Coronary artery (tissue), 2 donors: ENCODE data around the gene NR2E1.
A peak's percentile ranks its signal among the peaks of the same experiment; 100 is the strongest.

ENCODE experiments used
- DNase-seq: peaks from one replicate; pipeline ENCODE4 v3.0.0-alpha.2; 2017; ENCODE audit warnings: low spot score
- H3K27ac ChIP-seq, 2 donors: fragments of 200-600 bp; sonication (generic); one replicate each; pipeline ENCODE4 v1.5.1; 2016 to 2019
- H3K4me3 ChIP-seq: fragments of 200-600 bp; sonication (generic); 2 replicates; pipeline ENCODE4 v1.5.1; 2016; ENCODE audit warnings: mild to moderate bottlenecking, moderate library complexity
- TF ChIP-seq, protein P1 (sequence below): fragments of 200-600 bp; sonication (generic); IDR thresholded peaks from one replicate; pipeline ENCODE4 v1.5.1; 2019; ENCODE audit warnings: antibody characterized with exemption

NR2E1 gene

GRCh38 chr6:108156180-108156937, 9.5 kb upstream of the NR2E1 start:
- DNase-seq = no peak
- Histone ChIP-seq H3K27ac (no peak overlapping the region), H3K4me3 (no peak overlapping the region)
- TF ChIP-seq, protein P1, sequence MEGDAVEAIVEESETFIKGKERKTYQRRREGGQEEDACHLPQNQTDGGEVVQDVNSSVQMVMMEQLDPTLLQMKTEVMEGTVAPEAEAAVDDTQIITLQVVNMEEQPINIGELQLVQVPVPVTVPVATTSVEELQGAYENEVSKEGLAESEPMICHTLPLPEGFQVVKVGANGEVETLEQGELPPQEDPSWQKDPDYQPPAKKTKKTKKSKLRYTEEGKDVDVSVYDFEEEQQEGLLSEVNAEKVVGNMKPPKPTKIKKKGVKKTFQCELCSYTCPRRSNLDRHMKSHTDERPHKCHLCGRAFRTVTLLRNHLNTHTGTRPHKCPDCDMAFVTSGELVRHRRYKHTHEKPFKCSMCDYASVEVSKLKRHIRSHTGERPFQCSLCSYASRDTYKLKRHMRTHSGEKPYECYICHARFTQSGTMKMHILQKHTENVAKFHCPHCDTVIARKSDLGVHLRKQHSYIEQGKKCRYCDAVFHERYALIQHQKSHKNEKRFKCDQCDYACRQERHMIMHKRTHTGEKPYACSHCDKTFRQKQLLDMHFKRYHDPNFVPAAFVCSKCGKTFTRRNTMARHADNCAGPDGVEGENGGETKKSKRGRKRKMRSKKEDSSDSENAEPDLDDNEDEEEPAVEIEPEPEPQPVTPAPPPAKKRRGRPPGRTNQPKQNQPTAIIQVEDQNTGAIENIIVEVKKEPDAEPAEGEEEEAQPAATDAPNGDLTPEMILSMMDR = no peak

- TF ChIP-seq, protein P1 = no peak
Observed at GRCh38 chr6:108156938-108157233, 8.9 kb upstream of the NR2E1 start.

GRCh38 chr6:108157234-108157980, 8.4 kb upstream of the NR2E1 start:
- Histone ChIP-seq H3K4me3 (peak overlapping the region; percentile 60), H3K27ac (no peak overlapping the region)
- DNase-seq = no peak
- TF ChIP-seq, protein P1 = no peak

More at GRCh38 chr6:108156938-108157233, 8.9 kb upstream of the NR2E1 start:
- DNase-seq = no peak
- Histone ChIP-seq H3K4me3 (peak overlapping the region; percentile 60), H3K27ac (no peak overlapping the region)

DNA sequence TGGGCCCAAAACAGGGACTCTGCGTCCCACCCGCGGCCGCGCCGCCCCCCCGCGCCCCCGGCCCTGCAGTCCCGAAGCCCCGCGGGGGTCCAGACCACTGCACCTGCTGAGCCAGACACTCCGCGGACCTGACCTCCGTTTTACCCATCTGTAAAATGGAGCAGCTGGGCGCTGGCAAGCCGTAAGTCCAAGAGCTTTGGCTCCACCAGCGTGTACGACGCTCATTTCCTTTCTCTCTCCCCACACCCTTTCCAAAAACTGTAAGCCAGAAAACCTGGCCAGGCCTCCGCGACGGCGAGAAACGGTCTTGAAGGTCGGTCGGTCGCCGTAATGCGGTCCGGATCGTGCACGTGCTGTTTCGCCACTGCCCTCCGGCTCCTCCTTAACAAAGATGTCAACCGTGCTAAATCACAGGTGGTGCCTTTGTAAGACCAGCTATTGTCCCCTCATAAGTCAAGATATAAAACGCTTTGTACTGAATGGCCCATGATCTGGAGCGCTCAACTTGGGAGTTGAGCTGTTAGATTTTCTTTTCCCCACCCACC, 7.8 kb upstream of the NR2E1 start:
- no peak for DNase-seq
- TF ChIP-seq, protein P1 = no peak
- Histone ChIP-seq H3K4me3 (peak overlapping the region; percentile 60), H3K27ac (no peak overlapping the region)

DNA sequence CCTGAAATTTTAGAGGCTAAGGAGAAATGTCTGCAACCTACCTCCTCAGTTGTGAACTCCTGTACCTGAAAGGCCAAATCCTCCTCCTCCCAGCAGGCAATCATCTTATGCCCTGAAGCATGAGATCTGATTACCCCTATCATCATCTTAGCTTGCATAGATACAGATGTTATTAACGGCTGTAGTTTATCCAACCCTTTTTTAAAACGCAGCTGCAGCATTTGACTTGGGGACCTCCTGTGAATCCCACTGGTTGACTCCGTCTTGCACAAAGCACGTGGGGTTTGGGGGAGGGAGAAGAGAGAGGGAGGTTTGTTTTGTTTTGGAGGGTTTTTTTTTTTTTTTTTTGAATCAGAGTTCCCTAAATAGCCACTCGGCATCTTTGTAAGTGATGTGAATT, 5.8 kb upstream of the NR2E1 start:
- TF ChIP-seq, protein P1 = no peak
- no peak for DNase-seq
- H3K27ac ChIP-seq = no peak overlapping the region
- no peak overlapping the region for H3K4me3 ChIP-seq

DNA sequence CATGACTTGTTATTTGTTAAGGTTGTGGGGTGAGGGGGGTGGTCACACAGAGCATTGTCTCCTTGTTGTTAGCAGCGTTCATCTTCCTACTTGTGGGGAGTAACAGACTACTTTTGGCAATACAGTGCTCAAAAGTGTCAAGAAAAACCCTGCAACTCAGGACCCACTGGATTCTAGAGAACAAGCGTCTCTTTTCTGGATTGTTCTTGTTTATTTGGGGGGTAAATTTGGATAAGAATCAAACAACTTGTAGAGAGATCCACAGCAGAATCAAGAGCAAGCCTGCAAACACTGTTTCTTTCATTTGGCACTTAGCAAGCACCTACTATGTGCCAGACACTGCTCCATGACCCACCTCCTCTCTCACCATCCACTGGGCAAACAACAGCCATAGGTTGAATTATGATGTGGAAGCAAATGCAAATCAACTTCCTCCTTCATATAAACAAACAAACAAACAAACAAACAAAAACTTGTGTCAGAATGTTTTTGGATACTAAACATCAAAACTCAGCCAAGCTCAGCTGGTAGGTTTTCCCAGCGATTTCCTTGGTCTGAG, 4.0 kb upstream of the NR2E1 start:
- TF ChIP-seq, protein P1 = no peak
- no peak for DNase-seq
- Histone ChIP-seq H3K27ac (no peak overlapping the region), H3K4me3 (no peak overlapping the region)
